ENCODE data around the gene S100A8.

The S100A8 gene

DNA sequence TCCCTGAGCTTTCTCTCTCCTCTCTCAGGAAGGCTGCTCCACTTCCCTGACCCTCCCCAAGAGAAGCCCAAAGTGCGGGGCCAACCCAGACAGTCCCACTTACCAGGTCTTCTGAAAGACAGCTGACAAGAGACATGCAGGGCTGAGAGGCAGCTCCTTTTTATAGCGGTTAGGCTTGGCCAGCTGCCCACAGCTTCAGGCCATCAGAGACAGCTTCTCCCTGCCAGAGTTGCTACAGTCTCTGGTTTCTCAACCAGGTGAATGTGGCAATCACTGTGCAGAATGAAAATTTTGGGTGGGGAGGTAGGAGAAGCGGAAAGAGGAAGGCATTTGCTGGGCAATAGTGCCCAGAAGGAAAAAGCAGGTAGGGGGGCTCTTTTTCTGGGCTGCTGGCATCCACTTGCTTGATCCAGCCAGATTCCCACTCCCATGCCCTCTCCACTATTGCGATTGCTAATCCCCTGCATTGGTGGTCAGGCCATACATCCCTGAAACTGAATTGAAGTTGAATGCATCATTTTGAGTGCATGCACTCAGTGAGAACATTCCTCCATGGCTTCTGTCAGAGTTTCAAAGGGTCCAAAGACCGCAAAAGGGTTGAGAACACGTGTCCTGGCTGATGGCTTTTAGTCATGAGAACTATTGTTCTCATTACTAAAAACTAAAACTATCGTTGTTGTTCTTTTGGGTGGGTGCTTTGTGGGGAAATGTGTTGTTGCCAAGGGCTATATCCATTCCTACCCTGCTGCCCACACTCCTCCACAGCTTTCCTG, at the start of gene S100A8:
Gene S100A8, minus strand, starts transcription at position 136 of the 773 bp plus-strand sequence. CDS start 538 bp downstream, outside the sequence.
- H3K4me1 Mint-ChIP-seq (ENCODE audit: low read depth) = no peaks in the 10 kb centered on the region
- no peak for DNase-seq
- no peaks in the 10 kb centered on the region for H3K36me3 Mint-ChIP-seq (ENCODE audit: low read depth)
- peaks cover 12% of the 10 kb centered on the region for H3K27me3 Mint-ChIP-seq
- no peak within 1 kb of the TSS for H3K4me3 Mint-ChIP-seq
- H3K9me3 Mint-ChIP-seq = no peaks in the 10 kb centered on the region
- H3K27ac Mint-ChIP-seq = no peak within 1 kb of the TSS

DNA sequence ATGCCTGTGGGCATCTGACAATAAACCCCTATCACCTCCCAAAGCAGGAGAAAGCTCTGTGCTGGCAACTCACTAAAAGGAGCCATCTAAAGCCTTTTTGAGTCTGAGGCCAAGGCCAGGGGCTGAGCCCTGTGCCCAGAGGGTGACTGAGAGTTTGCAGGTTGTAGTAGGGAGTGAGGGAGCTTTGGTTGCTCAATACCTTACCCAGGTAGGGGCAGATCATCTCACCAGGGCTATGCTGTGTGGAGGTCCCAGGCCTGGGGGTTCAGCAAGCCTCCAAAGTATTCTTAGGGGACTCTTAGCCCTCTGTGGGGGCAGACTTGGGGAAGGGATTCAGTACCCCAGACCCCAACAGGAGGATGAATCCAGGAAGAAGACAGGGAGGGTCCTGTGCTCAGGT, 48.4 kb upstream of the S100A8 start:
- no peaks in the 10 kb centered on the region for H3K4me1 Mint-ChIP-seq (ENCODE audit: low read depth)
- H3K36me3 Mint-ChIP-seq (ENCODE audit: low read depth) = no peaks in the 10 kb centered on the region
- H3K4me3 Mint-ChIP-seq = no peak overlapping the region
- H3K27ac Mint-ChIP-seq = no peak overlapping the region
- H3K27me3 Mint-ChIP-seq = peaks cover 27% of the 10 kb centered on the region
- H3K9me3 Mint-ChIP-seq = no peaks in the 10 kb centered on the region
- DNase-seq = no peak

DNA sequence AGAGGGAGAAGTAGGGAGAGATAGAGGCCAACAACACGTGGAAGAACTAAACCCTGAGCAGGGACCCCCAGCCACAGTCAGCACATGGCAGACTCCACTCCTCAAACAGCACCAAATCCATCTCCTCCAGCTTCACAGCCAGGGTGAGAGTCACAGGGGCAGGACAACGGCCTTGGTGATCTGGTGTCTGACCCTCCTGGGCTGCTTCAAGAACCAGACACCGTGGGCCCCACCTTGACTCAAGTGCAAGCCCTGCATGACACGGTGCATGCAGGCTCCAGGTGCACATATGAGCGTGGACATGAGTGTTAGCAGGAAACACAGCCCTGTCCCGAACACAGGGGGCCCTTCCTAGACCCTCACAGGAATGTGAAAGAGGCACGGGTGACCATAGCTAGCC, 47.7 kb upstream of the S100A8 start:
- no peak for DNase-seq
- H3K9me3 Mint-ChIP-seq = no peaks in the 10 kb centered on the region
- no peak overlapping the region for H3K4me3 Mint-ChIP-seq
- H3K27ac Mint-ChIP-seq = no peak overlapping the region
- H3K36me3 Mint-ChIP-seq (ENCODE audit: low read depth) = no peaks in the 10 kb centered on the region
- H3K4me1 Mint-ChIP-seq (ENCODE audit: low read depth) = no peaks in the 10 kb centered on the region
- peaks cover 21% of the 10 kb centered on the region for H3K27me3 Mint-ChIP-seq

DNA sequence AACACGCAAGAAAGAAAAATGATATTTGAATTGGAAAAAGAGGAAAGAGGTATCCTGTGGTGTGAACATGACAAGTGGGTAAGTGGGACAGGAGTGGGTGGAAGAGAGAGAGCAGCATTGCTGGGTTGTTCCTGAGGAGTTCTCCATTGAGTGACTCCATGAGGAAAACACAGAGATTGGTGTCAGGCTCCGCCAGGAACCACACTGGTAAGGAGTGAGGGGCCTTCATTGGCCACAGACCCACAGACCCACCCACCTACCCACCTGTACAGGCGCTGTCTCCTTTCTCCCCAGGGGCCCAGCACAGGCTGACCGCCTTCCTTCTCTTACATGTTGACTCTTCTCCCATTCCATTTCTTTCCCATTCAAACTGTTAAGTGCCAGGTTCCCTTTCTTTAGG, 46.4 kb upstream of the S100A8 start:
- H3K27me3 Mint-ChIP-seq = peaks cover 16% of the 10 kb centered on the region
- no peak for DNase-seq
- H3K27ac Mint-ChIP-seq = no peak overlapping the region
- H3K4me3 Mint-ChIP-seq = no peak overlapping the region
- H3K4me1 Mint-ChIP-seq (ENCODE audit: low read depth) = no peaks in the 10 kb centered on the region
- H3K36me3 Mint-ChIP-seq (ENCODE audit: low read depth) = no peaks in the 10 kb centered on the region
- no peaks in the 10 kb centered on the region for H3K9me3 Mint-ChIP-seq

DNA sequence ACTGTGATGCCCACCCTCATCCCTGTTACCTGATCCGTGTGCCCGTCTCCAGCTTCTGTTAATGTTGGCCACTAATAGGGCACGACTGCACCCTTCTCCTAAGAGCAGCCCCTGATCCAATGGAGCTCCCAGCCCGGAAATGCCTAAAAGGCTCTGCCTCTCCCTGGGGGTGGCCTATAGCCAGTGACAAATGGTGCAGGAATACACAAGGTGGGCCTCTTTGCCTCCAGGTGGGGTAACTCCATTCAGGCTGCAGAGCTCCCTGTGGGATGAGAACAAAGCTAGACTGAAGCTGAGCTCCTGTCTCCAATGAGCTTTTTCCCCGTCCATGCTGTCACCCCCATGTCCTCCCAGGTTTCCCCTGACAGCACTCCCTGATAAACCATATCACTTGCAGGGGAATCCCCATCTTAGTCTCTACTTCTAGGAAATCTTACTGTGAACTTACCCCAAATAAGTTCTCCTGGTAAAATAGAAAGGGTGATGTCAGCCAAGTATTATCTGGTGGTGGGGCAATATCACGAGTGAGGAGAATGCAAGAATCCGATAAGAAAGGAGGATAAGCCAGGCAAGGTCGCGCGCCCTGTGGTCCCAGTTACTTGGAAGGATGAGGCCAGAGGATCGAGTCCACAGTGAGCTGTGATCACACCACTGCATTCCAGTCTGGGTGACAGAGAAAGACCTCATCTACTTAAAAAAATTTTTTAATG, 44.0 kb upstream of the S100A8 start:
- no peak overlapping the region for H3K4me3 Mint-ChIP-seq
- no peaks in the 10 kb centered on the region for H3K4me1 Mint-ChIP-seq (ENCODE audit: low read depth)
- H3K36me3 Mint-ChIP-seq (ENCODE audit: low read depth) = no peaks in the 10 kb centered on the region
- peaks cover 16% of the 10 kb centered on the region for H3K27me3 Mint-ChIP-seq
- no peak overlapping the region for H3K27ac Mint-ChIP-seq
- no peaks in the 10 kb centered on the region for H3K9me3 Mint-ChIP-seq
- DNase-seq = no peak

DNA sequence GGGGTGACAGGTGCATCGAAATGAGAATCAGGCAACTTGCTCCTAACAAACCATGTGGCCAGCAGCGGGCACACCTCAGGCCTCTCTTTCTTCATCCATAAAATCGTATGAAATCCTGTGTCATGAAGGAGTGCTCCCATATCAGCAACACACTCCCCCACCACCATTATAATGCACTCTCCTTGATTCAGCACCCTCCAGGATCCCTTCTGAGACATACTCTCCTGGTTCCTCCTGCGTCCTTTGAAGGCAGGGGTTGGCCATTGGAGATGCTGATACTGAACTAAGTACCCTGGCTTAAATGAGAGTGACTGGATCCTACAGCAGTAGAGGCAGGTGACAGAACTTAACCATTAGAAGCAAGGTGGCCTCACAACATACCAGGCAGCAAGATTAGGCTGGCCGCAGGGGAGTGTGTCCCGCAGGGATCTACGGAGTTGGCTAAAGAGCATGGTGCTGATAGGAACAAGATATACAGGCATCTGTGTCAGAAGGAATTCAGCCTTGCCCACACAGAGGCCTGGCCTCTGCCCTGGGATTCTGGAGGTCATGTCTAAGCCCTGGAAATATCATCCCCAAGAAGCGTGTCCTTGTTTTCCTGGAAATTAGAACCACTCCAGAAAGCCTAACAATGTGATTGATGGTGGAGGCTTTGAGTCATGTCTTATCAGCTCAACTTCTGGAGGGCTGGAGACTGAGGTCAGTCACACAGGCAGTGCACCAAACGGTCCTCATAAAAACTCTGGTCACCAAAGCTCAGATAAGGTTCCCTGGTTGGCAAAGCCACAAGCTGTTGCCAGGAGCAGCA, 42.2 kb upstream of the S100A8 start:
- H3K4me1 Mint-ChIP-seq (ENCODE audit: low read depth) = no peaks in the 10 kb centered on the region
- peaks cover 22% of the 10 kb centered on the region for H3K27me3 Mint-ChIP-seq
- H3K4me3 Mint-ChIP-seq = no peak overlapping the region
- H3K9me3 Mint-ChIP-seq = no peaks in the 10 kb centered on the region
- H3K27ac Mint-ChIP-seq = no peak overlapping the region
- DNase-seq = no peak
- H3K36me3 Mint-ChIP-seq (ENCODE audit: low read depth) = no peaks in the 10 kb centered on the region

DNA sequence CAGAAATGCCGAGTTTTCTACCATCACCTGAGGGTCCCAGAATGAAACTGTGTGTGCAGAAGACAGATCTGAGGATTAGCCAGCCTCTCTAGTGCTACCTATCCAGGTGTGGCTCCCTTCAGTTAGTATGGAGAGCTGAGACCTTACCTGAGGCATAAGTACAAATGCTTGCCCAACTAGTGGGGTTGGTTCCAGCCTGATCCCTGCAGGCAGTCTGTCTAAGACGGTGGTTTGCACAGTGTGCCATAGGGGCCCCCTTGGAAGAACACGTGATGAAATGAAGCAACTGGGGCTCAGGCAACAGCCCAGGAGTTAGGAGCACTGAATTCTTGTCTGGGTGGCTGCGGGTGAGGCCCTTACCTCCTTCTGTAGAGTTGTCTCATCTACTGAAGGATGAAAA, 41.1 kb upstream of the S100A8 start:
- Mint-ChIP-seq H3K36me3 (ENCODE audit: low read depth) (no peaks in the 10 kb centered on the region), H3K27ac (no peak overlapping the region), H3K4me1 (ENCODE audit: low read depth) (no peaks in the 10 kb centered on the region), H3K27me3 (peaks cover 20% of the 10 kb centered on the region), H3K9me3 (no peaks in the 10 kb centered on the region), H3K4me3 (no peak overlapping the region)
- no peak for DNase-seq

DNA sequence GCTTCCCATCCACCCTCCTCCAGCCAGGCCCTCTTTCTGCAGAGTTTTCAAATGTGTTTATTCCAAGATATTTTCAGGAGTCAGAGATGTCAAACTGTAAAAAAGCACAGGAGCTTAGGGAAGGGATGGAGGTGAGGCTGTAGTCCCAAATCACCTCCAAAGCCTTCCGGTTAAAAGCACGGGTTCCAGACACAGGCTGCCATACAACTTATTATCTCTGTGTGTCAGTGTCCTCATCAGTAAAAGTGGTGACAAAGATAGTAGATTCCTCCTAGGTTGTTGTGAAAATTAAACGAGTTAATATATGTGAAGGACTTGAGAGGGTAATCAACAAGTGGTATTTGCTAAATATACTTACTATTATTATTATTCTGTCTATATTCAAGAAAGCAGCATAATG, 40.6 kb upstream of the S100A8 start:
- DNase-seq = no peak
- Mint-ChIP-seq H3K4me3 (no peak overlapping the region), H3K4me1 (ENCODE audit: low read depth) (no peaks in the 10 kb centered on the region), H3K27me3 (peaks cover 15% of the 10 kb centered on the region), H3K27ac (no peak overlapping the region), H3K9me3 (no peaks in the 10 kb centered on the region), H3K36me3 (ENCODE audit: low read depth) (no peaks in the 10 kb centered on the region)

DNA sequence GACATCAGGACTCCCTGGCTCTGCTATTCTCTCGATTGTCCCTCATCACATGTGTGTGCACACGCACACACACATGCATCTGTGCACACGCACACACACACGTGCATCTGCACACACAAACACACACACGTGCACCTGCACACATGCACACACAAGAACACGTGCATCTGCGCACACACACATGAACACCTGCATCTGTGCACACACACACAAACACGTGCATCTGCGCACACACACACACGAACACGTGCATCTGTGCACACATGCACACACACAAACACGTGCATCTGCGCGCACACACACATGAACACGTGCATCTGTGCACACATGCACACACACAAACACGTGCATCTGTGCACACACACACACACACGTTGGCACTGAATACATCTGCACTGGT, 40.1 kb upstream of the S100A8 start:
- Mint-ChIP-seq H3K27ac (no peak overlapping the region), H3K4me1 (ENCODE audit: low read depth) (no peaks in the 10 kb centered on the region), H3K9me3 (no peaks in the 10 kb centered on the region), H3K4me3 (no peak overlapping the region), H3K27me3 (peaks cover 13% of the 10 kb centered on the region), H3K36me3 (ENCODE audit: low read depth) (no peaks in the 10 kb centered on the region)
- DNase-seq = no peak

DNA sequence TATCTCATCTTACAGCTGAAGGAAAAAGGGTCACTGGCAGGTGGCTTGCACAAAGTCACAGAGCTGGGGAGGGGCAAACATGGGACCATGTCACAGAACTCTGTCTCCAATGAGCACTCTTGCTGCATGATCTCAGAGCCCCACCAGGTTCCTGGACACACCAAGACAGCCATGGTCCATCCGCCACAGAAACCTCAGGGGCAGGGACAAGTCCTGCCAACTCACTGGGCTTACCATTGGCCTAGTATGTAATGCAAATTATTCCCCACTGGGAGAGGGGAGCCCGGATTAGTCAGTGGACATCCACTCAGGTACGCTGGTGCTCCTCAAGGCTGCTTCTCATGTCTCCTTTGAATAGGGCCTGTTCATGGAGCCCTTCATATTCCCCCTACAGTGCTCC, 39.7 kb upstream of the S100A8 start:
- Mint-ChIP-seq H3K4me3 (no peak overlapping the region), H3K27me3 (peaks cover 14% of the 10 kb centered on the region), H3K36me3 (ENCODE audit: low read depth) (no peaks in the 10 kb centered on the region), H3K27ac (no peak overlapping the region), H3K4me1 (ENCODE audit: low read depth) (no peaks in the 10 kb centered on the region), H3K9me3 (no peaks in the 10 kb centered on the region)
- DNase-seq = no peak

DNA sequence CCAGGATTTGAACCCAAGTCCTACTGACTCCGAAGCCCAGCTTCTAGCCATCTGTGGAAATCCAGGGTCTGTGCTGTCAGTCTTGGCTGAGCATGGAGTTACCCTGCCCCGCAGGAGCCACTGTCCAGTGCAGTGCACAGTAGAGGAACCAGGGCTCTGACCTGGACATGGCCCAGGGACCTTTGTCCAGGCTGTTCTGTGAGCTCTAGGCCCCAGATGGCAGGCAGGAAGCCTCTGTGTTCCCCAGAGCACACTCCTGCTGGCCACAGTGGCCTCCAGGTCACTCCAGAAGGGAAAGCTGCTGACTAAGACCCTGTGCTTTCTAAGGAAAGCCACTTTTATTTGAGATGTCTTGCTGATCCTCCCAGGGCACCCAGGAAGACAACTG, 39.3 kb upstream of the S100A8 start:
- Mint-ChIP-seq H3K4me3 (no peak overlapping the region), H3K27me3 (peaks cover 17% of the 10 kb centered on the region), H3K36me3 (ENCODE audit: low read depth) (no peaks in the 10 kb centered on the region), H3K9me3 (no peaks in the 10 kb centered on the region), H3K4me1 (ENCODE audit: low read depth) (no peaks in the 10 kb centered on the region), H3K27ac (no peak overlapping the region)
- DNase-seq = no peak

DNA sequence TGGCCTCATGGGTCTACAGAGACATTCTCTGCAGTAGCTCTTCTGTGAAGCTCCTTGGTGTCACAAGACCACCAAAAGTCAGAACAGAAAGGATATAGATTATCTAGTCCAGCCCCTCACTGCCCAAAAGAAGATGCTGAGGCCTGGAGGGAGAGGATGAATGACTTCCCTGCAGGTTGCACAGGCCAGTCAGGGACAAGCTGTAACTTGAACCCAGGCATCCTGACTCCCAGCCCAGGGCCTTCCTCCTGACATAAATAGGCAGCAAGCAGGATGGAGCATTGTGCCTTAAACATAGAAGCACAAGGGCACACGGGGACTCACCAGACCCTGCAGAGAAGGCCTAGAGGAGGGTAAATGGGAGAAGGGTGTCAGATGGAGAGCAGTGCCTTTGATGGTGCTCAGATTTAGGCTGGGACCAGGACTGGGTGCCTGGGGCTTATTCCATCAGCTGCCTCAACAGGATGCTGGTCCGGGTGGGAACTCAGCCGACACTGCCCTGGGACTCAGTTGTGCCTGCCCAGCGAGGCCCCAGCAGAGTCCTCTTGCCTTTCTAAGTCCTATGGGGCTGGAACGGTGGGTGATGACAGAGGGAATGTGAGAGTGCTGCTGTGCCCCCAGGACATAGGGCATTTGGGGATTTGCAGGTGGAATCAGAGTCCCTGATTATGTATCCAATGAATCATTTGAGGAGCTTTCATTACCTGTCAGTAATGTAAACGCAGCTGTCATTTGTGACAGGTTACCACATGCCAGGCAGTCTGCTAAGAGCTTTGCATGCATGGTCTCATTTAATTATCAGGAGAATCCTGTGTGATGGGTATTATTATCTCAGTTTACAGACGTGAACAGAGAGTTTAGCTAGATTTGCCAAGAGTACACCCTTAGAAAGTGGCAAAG, 38.6 kb upstream of the S100A8 start:
- no peaks in the 10 kb centered on the region for H3K4me1 Mint-ChIP-seq (ENCODE audit: low read depth)
- H3K27me3 Mint-ChIP-seq = peaks cover 22% of the 10 kb centered on the region
- no peaks in the 10 kb centered on the region for H3K36me3 Mint-ChIP-seq (ENCODE audit: low read depth)
- DNase-seq = no peak
- H3K9me3 Mint-ChIP-seq = no peaks in the 10 kb centered on the region
- H3K4me3 Mint-ChIP-seq = no peak overlapping the region
- no peak overlapping the region for H3K27ac Mint-ChIP-seq

DNA sequence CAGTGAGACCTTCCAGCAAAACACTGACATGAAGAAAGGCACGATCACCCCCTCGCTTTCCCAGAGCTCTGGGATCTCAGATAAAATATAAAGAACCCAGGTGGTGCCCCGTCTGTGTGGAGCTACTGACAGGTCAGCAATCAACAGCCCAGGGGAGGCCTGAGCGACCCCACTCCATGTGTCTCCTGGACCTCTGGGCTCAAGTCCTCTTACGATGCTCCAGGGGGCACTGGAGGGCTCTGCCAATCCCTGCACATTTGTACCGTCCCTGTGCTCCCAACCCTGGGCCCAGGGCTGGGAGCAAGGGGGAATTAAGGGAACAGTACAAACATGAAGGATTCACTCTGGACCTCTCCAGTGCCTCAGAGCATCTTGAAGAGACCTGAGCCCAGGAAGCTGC, 37.9 kb upstream of the S100A8 start:
- H3K9me3 Mint-ChIP-seq = no peaks in the 10 kb centered on the region
- DNase-seq = no peak
- no peak overlapping the region for H3K27ac Mint-ChIP-seq
- H3K4me1 Mint-ChIP-seq (ENCODE audit: low read depth) = no peaks in the 10 kb centered on the region
- H3K4me3 Mint-ChIP-seq = no peak overlapping the region
- peaks cover 28% of the 10 kb centered on the region for H3K27me3 Mint-ChIP-seq
- no peaks in the 10 kb centered on the region for H3K36me3 Mint-ChIP-seq (ENCODE audit: low read depth)

DNA sequence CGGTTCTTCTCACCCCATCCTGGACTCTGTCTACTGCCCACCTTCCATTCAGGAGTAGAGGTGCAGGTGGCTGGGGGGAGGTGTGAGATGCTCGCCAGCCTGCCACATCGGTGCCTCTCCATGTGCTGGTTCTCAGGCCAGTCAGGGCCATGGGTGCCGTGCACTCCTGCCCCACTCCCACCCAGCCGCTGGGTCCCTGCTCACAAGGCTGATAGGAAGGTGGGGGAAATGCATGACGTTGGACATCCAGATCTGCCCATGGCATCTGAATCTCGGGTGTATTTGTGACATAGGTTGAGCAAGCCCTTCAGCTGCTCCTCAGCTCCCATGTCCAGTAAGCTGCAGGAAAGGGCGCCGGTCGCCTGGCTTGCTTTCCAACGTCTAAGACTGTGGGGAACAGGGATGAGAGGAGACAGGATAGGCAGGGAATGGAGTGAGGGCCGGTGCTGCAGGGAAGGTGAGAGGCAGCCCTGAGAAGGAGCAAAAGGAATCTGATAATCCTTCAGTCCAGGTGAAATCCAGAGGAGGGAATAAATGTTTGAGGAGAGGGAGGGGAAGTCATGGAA, 37.3 kb upstream of the S100A8 start:
- Mint-ChIP-seq H3K27ac (no peak overlapping the region), H3K4me3 (no peak overlapping the region), H3K9me3 (no peaks in the 10 kb centered on the region), H3K4me1 (ENCODE audit: low read depth) (no peaks in the 10 kb centered on the region), H3K27me3 (peaks cover 31% of the 10 kb centered on the region), H3K36me3 (ENCODE audit: low read depth) (no peaks in the 10 kb centered on the region)
- no peak for DNase-seq
